Astrocyte of the cerebellum (primary cell): ENCODE results near the gene HOXC13.

Source experiments
- DNase-seq: peaks from one replicate; pipeline ENCODE4 v3.0.0-alpha.2; 2011; ENCODE audit warnings: low read depth
- H3K4me3 ChIP-seq: 2 replicates; pipeline ENCODE4 v1.5.1; 2011; ENCODE audit warnings: mild to moderate bottlenecking, low read depth, low read length, moderate library complexity
- CTCF ChIP-seq: IDR thresholded peaks from 2 replicates; pipeline ENCODE4 v1.5.1; 2012; ENCODE audit warnings: low read length, low read depth, moderate library complexity, mild to moderate bottlenecking; ENCODE audit errors: missing control alignments
- in situ Hi-C: cut with HindIII; loops from 2 replicates; pipeline ENCODE4 v1.10.0; 2017; ENCODE audit warnings: low sequenced_read_pairs

Gene HOXC13

GRCh38 chr12:53954694-53955035 lies 16.0 kb downstream of the HOXC13 start, which contains the start of gene HOXC12:
Gene HOXC12, plus strand, starts transcription at chr12:53954903. Its CDS starts 27 bp downstream, at chr12:53954930.
- no peak for TF ChIP-seq CTCF
- no peak for DNase-seq
- in situ Hi-C loops = no loop called here
- no peak within 1 kb of the TSS for H3K4me3 ChIP-seq

GRCh38 chr12:53955036-53955775 lies 16.6 kb downstream of the HOXC13 start:
- DNase-seq = no peak
- TF ChIP-seq CTCF = no peak
- in situ Hi-C loops = no loop called here
- H3K4me3 ChIP-seq = no peak overlapping the region

- H3K4me3 ChIP-seq = no peak overlapping the region
- in situ Hi-C loops = no loop called here
Measured at GRCh38 chr12:53955776-53956250, 17.2 kb downstream of the HOXC13 start.

GRCh38 chr12:53956251-53956887 lies 17.7 kb downstream of the HOXC13 start:
- in situ Hi-C loops = no loop called here
- no peak for DNase-seq
- no peak for TF ChIP-seq CTCF
- H3K4me3 ChIP-seq = no peak overlapping the region

More at GRCh38 chr12:53955776-53956250, 17.2 kb downstream of the HOXC13 start:
- DNase-seq = no peak
- TF ChIP-seq CTCF = no peak

- DNase-seq = no peak
- in situ Hi-C loops = no loop called here
- no peak for TF ChIP-seq CTCF
- no peak overlapping the region for H3K4me3 ChIP-seq
Measured at GRCh38 chr12:53956914-53957536, 18.4 kb downstream of the HOXC13 start.

- no peak for TF ChIP-seq CTCF
- in situ Hi-C loops = no loop called here
- no peak for DNase-seq
- H3K4me3 ChIP-seq = no peak overlapping the region
Measured at GRCh38 chr12:53958128-53958527, 19.5 kb downstream of the HOXC13 start.
